Hematopoietic multipotent progenitor cell treated with erythropoietin and hydrocortisone succinate and interleukin-3 and kit ligand, for 15 days (in vitro differentiated cells): ENCODE results near the gene CNTLN.
"Not testable (repeated sequence)": the region's sequence is repeated elsewhere in the genome, so short reads cannot be mapped to it uniquely, and the experiment has no call there.

Experiments used
- DNase-seq: peaks from one replicate; pipeline ENCODE4 v3.0.0-alpha.2; 2015; ENCODE audit warnings: low spot score

CNTLN gene

DNA sequence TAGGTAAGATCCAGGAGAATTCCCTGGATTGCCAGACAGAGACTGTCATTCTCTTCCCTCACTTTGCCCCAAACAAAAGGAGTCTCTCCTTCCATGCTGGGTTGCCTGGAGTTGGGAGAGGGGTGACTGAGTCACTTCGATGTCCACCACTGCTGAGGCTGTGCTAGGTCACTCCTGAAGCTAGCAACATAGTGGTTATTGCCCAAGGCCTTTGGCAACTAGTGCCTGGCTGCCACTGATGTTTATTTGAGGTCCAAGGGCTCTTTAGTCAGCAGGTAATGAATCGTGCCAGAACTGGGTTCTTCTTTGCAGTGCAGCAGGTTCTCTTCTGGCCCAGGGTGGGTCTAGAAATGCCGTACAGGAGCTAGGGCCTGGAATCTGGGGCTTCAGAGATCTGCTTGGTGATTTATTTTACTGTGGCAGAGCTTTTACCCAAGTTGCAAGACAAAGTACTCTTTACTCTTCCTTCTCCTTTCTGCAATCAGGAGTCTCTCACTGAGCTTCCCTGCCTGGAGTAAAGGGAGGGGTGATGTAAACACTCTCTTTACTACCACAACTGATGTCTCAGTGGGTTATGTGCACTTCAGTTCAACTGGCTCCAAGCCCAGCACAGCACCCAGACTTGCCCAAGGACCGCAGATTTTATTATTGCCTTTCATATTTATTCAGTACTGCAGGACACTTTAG, 288.3 kb downstream of the CNTLN start:
- DNase-seq: no peak

DNA sequence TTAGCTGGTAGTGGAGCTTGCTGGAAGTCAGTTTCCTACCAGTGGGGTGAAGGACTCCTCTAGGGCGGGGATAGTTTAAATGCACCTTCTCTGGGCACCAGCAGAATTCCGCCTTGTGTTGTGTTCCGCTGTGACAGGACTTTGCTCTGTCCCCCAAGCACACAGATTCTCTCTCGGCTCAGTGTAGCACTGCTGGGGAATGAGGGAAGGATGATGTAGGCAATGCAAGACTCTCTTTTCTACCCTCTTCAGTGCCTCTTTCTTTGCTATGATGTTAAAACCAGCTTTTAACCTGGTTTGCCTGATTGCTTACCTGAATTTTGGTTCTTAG, 288.8 kb downstream of the CNTLN start:
- no peak for DNase-seq

DNA sequence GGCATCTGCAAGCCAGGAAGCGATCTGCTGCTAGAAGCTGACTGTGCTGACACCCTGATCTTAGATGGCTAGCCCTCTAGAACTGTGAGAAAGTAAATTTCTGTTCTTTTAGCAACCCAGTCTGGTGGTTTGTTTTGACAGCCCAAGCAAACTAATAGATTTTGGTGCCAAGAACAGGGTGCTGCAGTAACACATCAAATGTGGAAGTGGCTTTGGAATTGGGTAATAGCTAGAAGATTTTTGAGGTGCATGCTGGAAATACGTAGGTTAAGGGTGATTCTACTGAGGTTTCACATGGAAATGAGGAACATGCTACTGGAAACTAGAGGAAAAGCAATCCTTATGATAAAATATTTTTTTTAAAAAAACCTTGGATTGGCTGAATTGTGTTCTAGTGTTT, 290.5 kb downstream of the CNTLN start:
- DNase-seq: no peak

DNA sequence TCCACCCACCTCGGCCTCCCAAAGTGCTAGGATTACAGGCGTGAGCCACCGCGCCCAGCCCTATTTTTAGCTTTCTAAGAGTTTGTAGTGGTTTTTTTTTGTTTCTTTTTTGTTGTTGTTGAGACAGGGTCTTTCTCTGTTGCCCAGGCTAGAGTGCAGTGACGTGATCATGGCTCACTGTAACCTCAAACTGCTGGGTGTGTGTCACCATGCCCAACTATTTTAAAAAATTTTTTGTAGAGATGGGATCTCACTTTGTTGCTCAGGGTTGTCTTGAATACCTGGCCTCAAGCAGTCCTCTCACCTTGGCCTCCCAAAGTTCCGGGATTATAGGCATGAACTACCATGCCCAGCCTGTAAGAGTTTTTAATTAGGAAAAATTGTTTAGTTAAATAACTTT, 298.7 kb downstream of the CNTLN start:
- DNase-seq: no peak

DNA sequence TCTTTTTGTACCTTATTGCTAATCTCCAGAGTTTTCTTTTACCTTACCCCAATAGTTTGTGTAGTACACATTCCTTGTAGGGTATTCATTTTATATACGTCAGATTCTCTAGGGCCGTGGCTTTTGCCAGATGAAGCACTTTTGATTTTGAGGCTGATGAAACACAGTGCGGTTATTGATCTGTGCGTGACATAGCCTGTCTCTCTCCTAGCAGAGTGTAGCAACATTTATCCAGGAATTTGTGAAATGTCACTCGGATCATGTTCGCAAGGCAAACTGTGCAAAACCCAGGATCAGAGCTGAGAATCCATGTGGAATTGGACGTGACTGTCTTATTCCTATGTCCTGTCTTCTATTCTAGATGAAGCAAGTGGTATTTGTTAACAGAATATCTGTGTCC, 302.0 kb downstream of the CNTLN start:
- DNase-seq: no peak

DNA sequence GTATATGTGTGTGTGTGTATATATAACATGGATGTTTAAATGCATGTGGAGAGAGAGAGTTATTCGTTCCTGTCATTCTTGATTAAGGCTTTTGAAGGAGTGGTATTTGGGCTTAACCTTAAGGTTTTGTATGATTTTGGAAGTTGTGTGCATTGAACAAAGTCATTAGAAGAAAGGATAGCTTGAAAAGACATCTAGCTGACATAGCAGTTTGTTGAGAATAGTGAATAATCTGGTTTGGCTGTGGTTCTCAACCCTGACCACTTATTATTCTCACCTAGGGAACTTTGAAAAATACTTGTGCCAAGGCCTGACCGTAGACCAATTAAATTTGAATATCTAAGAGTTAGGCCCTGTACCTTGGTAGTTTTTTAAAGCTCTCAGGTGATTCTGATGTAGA, 303.0 kb downstream of the CNTLN start:
- no peak for DNase-seq

DNA sequence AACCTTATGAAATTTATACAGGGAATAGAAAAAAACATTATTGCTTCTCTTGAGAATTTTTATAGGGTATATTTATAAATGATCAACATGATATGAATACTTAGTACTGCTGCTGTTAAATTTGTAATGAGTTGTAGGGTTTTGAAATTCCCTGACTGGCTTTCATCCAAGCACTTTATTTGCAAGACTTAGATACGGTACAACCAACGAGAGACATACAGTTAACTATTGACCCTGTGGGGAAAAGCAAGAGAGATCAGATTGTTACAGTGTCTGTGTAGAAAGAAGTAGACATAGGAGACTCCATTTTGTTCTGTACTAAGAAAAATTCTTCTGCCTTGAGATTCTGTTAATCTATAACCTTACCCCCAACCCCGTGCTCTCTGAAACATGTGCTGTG, 310.3 kb downstream of the CNTLN start:
- not testable (repeated sequence) for DNase-seq

DNA sequence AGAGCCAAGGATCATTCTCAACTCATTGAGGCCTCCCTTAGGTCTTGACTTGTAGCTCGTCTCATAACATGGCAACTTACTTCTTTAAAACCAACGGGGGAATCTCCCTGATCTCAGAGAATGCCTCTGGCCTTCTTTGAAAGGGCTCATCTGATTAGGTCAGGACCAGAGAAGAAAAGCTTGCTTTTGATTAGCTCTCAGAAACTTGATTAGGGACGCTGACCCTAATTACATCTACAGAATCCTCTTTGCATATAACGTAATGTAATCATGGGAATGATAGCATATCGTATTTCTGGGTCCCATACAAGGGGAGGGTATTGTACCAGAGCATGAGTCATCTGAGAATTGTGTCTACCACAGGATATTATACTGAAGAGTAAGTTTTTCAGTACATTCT, 318.9 kb downstream of the CNTLN start:
- no peak for DNase-seq

DNA sequence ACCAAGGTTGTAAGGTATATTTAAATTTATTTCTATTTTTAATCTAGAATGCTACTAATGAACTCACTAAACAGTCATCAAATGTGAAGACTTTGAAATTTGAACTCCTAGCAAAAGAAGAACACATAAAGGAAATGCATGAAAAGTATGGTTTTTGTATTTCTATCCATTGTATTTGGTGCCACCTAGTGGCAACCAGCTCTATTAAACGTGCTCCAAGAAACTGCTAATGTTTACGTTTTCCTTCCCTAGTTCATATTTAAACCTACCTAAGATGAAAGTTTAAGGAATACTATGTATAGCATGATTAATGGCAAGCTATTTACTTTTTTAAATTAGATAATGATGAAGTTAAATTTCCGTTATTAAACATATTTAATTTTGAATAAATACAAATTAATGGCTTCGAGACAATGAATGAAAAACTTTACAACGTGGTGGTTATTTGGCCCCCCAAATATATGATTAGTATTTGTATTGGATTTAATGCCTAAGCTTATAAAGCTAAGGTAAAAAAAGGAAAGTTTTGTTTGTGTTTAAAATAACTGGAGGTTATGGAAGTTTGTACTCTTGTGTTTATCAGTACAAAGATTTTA, 328.1 kb downstream of the CNTLN start:
- peak; percentile 58 for DNase-seq

DNA sequence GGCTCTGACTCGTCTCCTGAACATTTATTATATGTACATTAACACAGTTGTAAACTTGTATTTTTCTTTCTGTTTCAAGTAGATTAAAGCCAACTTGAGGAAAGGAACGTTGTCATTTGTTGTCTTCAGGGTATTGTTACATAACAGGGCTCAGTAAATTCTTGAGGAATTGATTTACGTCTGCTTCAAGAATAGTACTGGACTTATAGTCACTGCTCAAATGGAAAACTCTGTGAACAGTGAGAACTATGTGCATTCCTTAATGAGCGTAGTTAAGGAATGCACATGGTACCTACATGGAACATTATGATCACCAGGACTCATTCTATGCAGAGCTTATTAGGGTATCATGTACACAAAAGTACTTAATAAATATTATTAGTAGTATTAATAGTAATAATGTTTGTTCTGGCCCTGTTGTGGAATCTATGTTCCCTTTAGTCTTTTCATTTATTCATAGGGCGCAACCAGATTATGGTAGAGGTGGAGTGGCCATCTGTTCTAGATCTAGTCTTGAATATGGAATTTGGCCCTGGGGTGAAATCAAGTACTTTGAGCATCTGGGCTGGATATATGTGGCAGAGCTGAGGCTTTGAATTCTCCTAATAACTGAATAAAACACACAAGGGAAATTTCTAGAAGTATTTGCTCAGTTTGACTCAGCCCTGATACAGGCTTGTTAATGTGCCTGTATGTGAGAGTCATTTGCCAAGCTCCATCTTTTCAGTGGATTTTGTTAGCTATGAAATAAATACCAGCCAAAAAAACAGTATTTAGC, 335.4 kb downstream of the CNTLN start:
- DNase-seq: no peak

DNA sequence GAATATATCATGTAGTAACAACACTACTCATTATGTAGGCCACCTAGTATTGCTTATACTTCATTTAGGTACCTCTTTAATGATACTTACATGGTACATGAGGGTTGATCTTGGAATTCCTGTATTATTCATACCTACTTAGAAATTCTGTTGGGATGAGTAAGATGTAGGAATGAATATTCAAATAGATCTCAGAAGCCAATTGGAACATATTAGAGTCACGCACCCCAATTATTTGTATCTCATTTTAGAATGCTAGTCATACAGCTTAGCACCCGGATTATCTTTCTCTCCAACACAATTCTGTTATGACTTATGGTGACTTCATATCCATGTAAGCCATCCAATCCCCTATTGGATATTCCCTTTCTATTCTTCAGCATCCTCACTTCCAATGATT, 337.3 kb downstream of the CNTLN start:
- no peak for DNase-seq

DNA sequence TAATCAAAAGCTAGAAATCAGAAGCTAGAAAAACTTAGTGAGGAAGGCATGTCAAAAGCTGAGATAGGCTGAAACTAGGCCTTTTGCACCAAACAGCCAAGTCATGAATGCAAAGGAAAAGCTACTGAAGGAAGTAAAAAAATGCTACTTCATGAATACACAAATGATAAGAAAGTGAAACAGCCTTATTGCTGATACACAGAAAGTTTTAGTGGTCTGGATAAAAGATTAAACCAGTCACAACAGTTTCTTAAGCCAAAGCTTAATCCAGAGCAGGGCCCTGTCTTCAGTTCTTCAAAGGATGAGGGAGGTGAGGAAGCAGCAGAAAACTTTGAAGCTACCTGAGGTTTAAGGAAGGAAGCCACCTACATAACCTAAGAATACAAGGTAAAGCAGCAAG, 341.6 kb downstream of the CNTLN start:
- DNase-seq: no peak

DNA sequence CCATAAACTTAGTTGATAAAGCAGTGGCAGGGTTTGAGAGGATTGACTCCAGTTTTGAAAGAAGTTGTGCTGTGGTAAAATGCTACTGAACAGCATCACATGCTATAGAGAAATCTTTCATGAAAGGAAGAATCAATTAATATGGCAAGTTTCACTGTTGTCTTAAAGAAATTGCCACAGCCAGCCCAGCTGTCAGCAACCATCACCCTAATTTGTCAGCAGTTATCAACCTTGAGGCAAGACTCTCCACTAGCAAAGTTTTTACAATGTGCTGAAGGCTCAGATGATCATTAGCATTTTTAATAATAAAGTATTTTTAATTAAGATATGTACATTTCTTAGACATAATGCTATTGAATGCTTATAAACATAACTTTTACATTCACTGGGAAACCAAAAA, 343.0 kb downstream of the CNTLN start:
- no peak for DNase-seq

DNA sequence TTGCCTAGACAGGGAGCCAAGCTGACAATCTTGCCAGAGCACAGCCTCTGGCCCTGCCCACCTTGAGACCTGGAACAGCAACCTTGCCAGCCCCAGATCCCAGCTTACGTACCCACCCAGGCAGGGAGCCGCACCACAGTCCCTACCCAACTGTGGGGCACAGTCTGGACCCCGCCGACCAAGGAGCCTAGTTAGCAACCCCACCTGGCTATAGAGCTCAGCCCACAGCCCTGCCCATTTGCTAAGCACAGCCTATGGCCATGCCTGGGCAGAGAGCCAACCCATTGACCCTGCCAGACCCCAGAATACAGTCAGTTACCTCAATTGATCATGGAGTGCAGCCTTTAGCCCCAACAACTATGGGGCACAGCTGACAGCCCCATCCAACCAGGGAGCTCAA, 346.1 kb downstream of the CNTLN start:
- no peak for DNase-seq

DNA sequence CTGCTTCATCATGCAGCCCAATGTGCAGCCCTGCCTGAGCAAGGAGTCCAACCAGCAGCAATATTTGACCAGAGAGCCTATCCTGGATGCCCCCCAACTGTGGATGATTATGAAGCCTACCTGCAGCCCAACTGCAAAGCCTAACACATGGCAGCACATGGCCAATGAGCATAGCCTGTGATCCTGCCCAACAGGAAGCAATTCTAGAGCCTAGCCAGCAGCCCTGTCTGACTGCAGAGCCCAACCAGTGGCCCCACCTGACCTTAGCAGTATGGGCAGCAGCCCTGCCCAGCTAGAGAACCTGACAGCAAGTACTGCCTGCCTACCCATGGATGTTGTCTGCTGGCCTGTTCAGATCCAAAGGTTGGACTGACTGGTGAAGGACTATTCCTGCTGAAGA, 346.7 kb downstream of the CNTLN start:
- DNase-seq: no peak

DNA sequence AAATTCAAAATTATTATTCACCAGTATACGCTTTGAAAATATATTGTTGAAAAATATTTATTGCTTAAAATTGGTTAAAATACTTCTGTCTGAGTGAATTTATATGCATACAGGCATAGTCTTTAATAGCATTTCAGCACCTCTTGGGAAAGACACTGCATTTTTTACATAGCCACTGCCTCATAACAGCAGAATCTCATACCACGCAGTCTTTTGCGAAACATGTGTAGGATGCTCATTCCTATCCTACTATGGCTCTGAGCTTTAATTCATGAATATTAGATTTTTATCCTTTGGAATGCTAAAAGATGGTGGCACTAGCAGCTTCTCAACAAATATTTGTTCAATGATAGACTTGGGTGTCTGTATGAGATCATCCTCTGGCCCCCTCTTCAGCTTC, 350.1 kb downstream of the CNTLN start:
- DNase-seq: no peak

DNA sequence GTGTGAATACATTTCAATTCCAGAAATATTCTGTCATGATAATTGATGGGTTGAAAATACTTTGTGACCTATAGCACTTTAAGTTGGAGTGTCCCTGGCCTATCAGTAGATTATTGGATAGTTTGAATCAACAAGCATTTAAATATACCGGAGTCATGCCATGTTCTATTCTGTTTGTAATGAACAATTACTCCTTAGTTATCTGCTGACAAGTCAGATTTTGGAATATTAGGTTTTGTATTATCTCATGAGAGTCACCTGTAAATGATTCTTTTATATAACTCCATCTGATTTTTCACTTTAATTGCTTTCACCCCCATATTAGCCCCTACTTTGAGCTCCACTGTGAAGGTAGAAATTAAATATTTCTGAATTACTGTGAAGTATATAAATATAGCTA, 351.6 kb downstream of the CNTLN start:
- no peak for DNase-seq

DNA sequence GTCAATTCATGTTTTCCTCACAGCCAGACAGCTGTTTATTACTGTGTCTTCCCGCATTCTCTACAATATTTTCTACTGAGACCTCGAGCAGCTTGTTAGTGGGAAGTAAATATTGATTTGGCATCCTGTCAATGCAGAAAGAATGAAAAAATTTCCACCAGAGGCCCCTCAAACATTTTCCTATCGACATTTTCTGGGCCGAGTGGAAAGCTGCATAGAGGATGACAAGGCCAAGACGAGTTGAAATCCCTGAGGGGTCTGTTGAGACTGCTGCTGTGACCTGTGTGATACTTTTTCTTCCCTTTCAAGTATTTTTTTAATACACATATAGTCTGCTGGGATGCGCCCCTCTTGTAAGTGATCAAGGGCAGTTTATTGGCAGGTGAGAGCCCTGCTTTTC, 352.6 kb downstream of the CNTLN start:
- no peak for DNase-seq

DNA sequence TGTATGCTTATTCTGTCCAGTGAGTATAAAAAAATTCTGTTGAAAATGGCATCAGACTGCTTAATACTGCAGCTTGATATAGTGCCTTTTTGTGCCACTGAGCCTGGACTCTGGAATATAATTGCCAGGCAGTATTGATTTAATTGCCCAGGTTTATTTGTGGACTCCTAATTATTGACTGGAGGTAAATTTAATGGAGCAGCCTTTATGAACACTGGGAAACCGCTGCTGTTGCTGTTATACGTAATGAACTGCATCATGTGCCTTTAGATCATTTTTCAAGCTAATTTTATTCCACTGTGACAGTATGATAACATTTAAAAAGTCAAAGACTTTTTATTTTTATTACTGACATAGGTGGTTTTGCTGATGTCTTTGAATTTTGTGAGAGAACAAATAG, 353.8 kb downstream of the CNTLN start:
- DNase-seq: no peak

DNA sequence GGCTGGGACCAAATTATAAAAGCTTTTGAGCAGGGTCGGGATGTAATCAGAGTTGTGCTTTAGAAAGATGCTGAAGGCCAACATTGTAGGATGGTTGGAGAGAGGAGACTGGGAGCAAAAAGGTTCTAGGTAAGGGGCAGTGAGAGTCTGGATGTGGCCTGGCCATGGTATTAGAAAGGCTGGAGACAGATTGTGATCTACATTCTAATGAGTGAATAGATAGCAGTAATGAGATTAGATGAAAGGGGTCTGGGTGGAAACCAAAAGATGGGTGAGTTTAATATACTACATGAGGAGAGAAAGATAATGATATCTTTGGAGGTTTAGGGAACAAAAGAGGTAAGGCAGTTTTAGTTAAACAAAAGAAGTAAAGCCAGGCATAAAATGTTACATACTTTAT, 355.3 kb downstream of the CNTLN start:
- DNase-seq: no peak

DNA sequence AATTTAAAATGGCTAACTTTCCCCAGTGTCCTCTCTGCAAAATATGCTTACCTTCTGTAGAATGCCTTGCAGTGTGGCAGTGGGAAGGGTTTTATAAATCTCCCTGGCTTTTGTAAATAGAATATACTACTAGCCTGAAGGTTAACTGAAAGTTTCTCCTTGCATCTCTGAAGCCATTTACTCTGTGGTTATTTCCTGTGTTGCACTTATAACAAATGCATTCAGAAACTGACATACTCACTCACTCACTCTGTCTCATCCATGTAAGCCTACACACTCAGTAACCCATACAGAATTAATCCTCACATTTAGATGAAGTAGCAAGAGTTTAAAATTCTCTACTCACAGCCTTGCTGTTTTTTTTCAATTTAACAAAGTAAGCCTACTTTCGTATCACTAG, 356.9 kb downstream of the CNTLN start:
- no peak for DNase-seq

DNA sequence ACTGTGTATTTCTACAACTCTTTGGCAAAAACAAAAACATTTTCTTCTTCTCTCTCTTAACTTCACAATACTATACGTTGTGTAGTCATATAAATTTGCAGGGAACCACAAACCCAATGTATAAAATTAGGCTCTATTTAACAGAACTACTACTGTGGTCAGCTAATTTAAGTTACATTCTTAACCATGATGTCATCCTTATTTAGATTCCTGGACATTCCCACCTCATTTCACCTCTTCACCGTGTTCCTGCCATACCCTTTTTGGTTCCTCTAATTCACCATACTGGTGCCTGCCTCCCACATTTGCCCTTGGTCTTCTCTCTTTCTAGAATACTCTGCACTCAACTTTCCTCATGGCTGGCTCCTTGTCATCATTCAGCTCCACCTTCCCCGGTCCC, 368.4 kb downstream of the CNTLN start:
- DNase-seq: no peak

DNA sequence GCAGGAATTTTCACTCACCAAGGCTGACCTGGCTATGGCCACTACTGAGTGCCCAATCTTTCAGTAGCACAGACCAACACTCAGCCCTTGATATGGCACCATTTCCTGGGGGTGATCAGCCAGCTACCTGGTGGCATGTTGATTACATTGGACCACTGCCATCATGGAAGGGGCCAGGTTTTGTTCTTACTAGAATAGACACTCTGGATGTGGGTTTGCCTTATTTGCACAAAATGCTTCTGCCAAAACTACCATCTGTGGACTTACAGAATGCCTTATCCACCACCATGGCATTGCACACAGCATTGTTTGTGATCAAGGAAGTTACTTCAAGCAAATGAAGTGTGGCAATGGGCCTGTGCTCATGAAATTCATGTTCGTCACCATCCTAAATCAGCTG, 374.3 kb downstream of the CNTLN start:
- no peak for DNase-seq

DNA sequence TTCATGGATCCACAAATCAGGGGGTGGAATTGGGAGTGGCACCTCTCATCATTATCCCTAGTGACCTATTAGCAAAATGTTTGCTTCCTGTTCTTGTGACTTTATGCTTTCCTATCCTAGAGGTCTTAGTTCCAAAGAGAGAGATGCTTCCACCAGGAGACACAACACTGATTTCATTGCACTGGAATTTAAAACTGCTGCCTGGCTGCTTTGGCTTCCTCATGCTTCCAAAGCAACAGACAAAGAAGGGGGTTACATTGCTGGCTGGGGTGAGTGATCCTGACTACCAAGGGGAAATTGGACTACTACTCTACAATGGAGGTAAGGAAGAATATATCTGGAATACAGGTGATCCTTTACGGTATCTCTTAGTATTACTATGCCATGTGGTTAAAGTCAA, 374.9 kb downstream of the CNTLN start:
- no peak for DNase-seq
